Endothelial cell (in vitro differentiated cells): ENCODE measurements around the gene DMD. TPM values are rescaled to one million over a fixed set of nuclear protein-coding genes. Genes with fewer than 3 reads are reported as not detected.
"Not testable (repeated sequence)": the region's sequence is repeated elsewhere in the genome, so short reads cannot be mapped to it uniquely, and the experiment has no call there.

Experiments
- DNase-seq: peaks from one replicate; pipeline ENCODE4 v3.0.0; 2021; ENCODE audit warnings: low spot score
- H3K27ac Mint-ChIP-seq: one replicate; pipeline ENCODE4 v1.8.0; 2021; ENCODE audit warnings: mixed read lengths, inconsistent platforms; ENCODE audit not compliant: unreplicated experiment
- H3K27me3 Mint-ChIP-seq: one replicate; pipeline ENCODE4 v1.8.0; 2021; ENCODE audit warnings: mild to moderate bottlenecking, moderate library complexity, mixed read lengths, inconsistent platforms; ENCODE audit not compliant: unreplicated experiment
- H3K36me3 Mint-ChIP-seq: one replicate; pipeline ENCODE4 v1.8.0; 2021; ENCODE audit warnings: mild to moderate bottlenecking, low read depth, mixed read lengths, inconsistent platforms; ENCODE audit not compliant: unreplicated experiment
- H3K4me1 Mint-ChIP-seq: one replicate; pipeline ENCODE4 v1.8.0; 2021; ENCODE audit warnings: mild to moderate bottlenecking, mixed read lengths, inconsistent platforms; ENCODE audit not compliant: unreplicated experiment
- H3K4me3 Mint-ChIP-seq: one replicate; pipeline ENCODE4 v1.8.0; 2021; ENCODE audit warnings: mild to moderate bottlenecking, mixed read lengths, inconsistent platforms; ENCODE audit not compliant: unreplicated experiment
- H3K9me3 Mint-ChIP-seq: one replicate; pipeline ENCODE4 v1.8.0; 2021; ENCODE audit warnings: mixed read lengths, inconsistent platforms; ENCODE audit not compliant: unreplicated experiment
- total RNA-seq: library from RNA; stranded (reverse); fragmentation: NEBNext Ultra II Directional; extraction: Animal tissue kit (Norgen Biotek cat#: 25700); gene quantifications from one replicate; pipeline ENCODE4 v1.2.1, GENCODE V29; 2021; ENCODE audit not compliant: unreplicated experiment
- TF ChIP-seq, protein P1 (sequence below): fragments of 200-600 bp; sonication (generic); IDR thresholded peaks from one replicate; pipeline ENCODE4 v1.5.0; 2021; ENCODE audit warnings: antibody characterized with exemption; ENCODE audit not compliant: unreplicated experiment

DMD gene
- total RNA-seq, 1 donor from 2014 or later: 5.5 TPM

DNA sequence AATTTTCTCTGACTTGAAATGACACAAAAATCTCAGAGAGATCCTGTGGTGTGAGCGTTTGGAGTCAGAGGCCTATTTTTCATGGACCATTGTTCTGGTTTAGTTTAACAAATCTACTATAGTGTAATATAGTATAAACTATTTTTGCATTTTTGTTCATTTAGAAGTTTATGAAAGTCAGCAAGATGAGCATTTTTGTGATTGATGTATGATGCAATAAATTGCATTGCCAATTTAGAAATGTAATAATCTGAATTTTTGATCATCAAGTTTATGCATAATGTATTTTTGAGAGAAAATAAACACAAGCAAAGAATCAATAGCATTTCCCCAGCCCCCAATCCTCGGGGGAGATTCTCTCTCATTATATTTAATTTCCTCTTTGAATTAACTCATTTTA is 1620.0 kb downstream of the DMD start:
- H3K36me3 Mint-ChIP-seq: no peaks in the 10 kb centered on the region
- H3K4me3 Mint-ChIP-seq: no peak overlapping the region
- TF ChIP-seq, protein P1, sequence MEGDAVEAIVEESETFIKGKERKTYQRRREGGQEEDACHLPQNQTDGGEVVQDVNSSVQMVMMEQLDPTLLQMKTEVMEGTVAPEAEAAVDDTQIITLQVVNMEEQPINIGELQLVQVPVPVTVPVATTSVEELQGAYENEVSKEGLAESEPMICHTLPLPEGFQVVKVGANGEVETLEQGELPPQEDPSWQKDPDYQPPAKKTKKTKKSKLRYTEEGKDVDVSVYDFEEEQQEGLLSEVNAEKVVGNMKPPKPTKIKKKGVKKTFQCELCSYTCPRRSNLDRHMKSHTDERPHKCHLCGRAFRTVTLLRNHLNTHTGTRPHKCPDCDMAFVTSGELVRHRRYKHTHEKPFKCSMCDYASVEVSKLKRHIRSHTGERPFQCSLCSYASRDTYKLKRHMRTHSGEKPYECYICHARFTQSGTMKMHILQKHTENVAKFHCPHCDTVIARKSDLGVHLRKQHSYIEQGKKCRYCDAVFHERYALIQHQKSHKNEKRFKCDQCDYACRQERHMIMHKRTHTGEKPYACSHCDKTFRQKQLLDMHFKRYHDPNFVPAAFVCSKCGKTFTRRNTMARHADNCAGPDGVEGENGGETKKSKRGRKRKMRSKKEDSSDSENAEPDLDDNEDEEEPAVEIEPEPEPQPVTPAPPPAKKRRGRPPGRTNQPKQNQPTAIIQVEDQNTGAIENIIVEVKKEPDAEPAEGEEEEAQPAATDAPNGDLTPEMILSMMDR: no peak
- H3K27ac Mint-ChIP-seq: no peak overlapping the region
- H3K27me3 Mint-ChIP-seq: no peaks in the 10 kb centered on the region
- DNase-seq: no peak
- H3K4me1 Mint-ChIP-seq: no peaks in the 10 kb centered on the region
- H3K9me3 Mint-ChIP-seq: no peaks in the 10 kb centered on the region

DNA sequence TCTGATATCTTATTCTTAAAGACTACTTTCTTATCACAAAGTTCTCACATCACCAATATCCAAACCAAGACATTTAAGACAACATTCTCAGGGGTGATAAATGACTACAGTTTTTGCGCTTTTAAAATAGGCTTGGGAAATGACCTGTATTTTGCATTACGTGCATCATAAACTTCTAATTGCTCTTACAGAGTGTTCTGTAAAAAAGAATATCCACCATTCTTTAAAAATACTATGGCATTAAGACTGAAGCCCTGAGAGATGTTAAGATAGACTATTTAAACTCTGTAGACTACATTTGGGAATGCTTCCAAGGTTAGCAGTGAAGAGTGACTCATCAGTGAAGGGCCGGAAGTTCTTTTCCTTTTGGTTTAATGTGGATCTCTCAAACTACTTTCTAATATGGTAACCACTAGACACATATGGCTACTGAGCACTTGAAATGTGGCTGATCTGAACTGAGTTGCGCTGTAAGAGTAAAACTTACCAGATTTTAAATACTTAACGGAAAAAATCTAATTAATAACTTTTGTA is 1620.7 kb downstream of the DMD start:
- no peaks in the 10 kb centered on the region for H3K9me3 Mint-ChIP-seq
- no peak overlapping the region for H3K4me3 Mint-ChIP-seq
- no peak for DNase-seq
- H3K27ac Mint-ChIP-seq: no peak overlapping the region
- H3K36me3 Mint-ChIP-seq: no peaks in the 10 kb centered on the region
- TF ChIP-seq, protein P1: no peak
- no peaks in the 10 kb centered on the region for H3K27me3 Mint-ChIP-seq
- no peaks in the 10 kb centered on the region for H3K4me1 Mint-ChIP-seq

DNA sequence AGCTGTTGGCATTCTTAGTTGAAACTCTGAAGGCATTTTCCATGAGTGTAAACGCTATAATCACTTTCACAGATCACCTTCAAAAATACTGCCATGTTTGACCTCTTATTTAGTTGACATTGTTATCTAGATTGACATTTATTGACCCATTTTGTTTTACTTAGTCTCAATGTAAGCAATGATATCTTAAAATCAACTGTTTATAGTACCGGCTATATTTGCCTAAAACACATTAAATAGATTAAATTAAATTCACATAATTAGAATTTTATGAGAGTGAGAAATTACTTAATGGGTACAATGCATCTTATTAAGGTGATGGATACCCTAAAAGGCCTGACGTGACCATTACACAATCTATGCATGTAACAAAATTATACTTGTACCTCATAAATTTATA is 1621.8 kb downstream of the DMD start:
- no peaks in the 10 kb centered on the region for H3K27me3 Mint-ChIP-seq

DNA sequence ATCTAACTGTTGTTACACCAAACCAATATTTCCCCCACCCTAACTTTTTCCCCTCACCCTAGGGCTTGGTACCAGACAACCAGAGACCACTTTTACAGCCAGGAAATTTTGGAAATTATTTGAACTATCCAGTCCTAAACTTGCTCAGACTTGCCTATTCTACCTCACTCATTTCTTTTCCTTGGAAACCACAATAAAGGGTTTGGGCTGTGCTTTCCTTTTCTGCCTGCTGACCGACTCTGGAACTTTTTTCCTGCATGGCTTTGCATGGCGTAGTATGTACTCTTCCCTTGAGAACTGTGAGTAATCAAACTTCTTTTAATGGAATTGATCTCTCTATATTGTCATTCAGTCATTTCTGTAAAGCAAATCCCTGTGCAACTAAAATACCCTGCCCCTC is 1623.0 kb downstream of the DMD start:
- TF ChIP-seq, protein P1: no peak
- Mint-ChIP-seq H3K9me3 (no peaks in the 10 kb centered on the region), H3K27me3 (no peaks in the 10 kb centered on the region), H3K4me1 (no peaks in the 10 kb centered on the region), H3K27ac (no peak overlapping the region), H3K36me3 (no peaks in the 10 kb centered on the region), H3K4me3 (no peak overlapping the region)
- no peak for DNase-seq

More for the DNA sequence above, 1621.8 kb downstream of the DMD start:
- H3K4me3 Mint-ChIP-seq: no peak overlapping the region
- TF ChIP-seq, protein P1: no peak
- H3K36me3 Mint-ChIP-seq: no peaks in the 10 kb centered on the region
- H3K4me1 Mint-ChIP-seq: no peaks in the 10 kb centered on the region
- no peak for DNase-seq
- no peaks in the 10 kb centered on the region for H3K9me3 Mint-ChIP-seq
- H3K27ac Mint-ChIP-seq: no peak overlapping the region

DNA sequence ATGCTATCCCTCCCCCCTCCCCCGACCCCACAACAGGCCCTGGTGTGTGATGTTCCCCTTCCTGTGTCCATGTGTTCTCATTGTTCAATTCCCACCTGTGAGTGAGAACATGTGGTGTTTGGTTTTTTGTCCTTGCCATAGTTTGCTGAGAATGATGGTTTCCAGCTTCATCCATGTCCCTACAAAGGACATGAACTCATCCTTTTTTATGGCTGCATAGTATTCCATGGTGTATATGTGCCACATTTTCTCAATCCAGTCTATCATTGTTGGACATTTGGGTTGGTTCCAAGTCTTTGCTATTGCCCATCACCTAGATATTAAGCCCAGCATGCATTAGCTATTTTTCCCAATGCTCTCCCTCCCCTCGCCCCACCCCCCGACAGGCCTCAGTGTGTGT is 1627.5 kb downstream of the DMD start:
- not testable (repeated sequence) for H3K36me3 Mint-ChIP-seq, H3K4me1 Mint-ChIP-seq, H3K4me3 Mint-ChIP-seq, H3K9me3 Mint-ChIP-seq, DNase-seq, H3K27me3 Mint-ChIP-seq, H3K27ac Mint-ChIP-seq
